ENCODE data around the gene CPVL. TPM values are rescaled to one million over a fixed set of nuclear protein-coding genes. Genes with fewer than 3 reads are reported as not detected.

Gene CPVL
- total RNA-seq, 1 donor from 2014 or later: 86.3 TPM

GRCh38 chr7:29080803-29081202 lies 65.5 kb downstream of the CPVL start:
- DNase-seq: no peak
- Histone ChIP-seq H3K27ac (replicated peaks) (no peak overlapping the region), H3K4me1 (no peaks in the 10 kb centered on the region), H3K9me3 (replicated peaks) (no peaks in the 10 kb centered on the region), H3K4me3 (no peak overlapping the region), H3K27me3 (ENCODE audit: low read depth) (no peaks in the 10 kb centered on the region), H3K36me3 (no peaks in the 10 kb centered on the region)
- intact Hi-C loops (cut with micrococcal nuclease): loop anchor here (10.0 kb wide), 1 partner anchor 76 kb away; no protein-coding TSS in a partner anchor
- TF ChIP-seq CTCF (IDR thresholded peaks at IDR 0.05; ENCODE audit: borderline replicate concordance): no peak

- Histone ChIP-seq H3K27me3 (ENCODE audit: low read depth) (no peaks in the 10 kb centered on the region), H3K4me3 (no peak overlapping the region), H3K9me3 (replicated peaks) (no peaks in the 10 kb centered on the region), H3K4me1 (no peaks in the 10 kb centered on the region), H3K27ac (replicated peaks) (no peak overlapping the region), H3K36me3 (no peaks in the 10 kb centered on the region)
- DNase-seq: no peak
- TF ChIP-seq CTCF (IDR thresholded peaks at IDR 0.05; ENCODE audit: borderline replicate concordance): no peak
- intact Hi-C loops (cut with micrococcal nuclease): no loop called here
Measured at GRCh38 chr7:29078311-29079260, 67.8 kb downstream of the CPVL start.

DNA sequence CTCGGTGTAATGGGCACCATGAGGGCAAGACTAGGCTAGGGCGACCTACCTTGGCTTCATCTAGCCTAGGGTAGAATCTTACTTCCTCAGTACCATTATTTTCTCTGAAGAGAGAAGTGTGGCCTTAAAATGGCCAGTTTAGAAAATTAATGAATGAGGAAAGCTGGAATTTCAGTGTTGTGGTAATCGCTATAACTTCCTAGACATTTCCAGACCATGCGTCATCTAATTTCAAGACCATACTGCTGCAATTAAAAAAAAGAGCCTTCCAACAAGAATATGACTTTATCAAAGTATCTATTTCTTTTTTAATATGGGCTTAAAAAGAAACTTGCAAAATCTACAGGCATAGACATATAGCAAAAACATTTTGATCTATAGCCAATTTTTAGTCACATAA lies 68.5 kb downstream of the CPVL start:
- Histone ChIP-seq H3K27ac (replicated peaks) (no peak overlapping the region), H3K9me3 (replicated peaks) (no peaks in the 10 kb centered on the region), H3K36me3 (no peaks in the 10 kb centered on the region), H3K27me3 (ENCODE audit: low read depth) (no peaks in the 10 kb centered on the region), H3K4me3 (no peak overlapping the region), H3K4me1 (no peaks in the 10 kb centered on the region)
- no peak for DNase-seq
- TF ChIP-seq CTCF (IDR thresholded peaks at IDR 0.05; ENCODE audit: borderline replicate concordance): no peak
- intact Hi-C loops (cut with micrococcal nuclease): no loop called here

- Histone ChIP-seq H3K4me1 (no peaks in the 10 kb centered on the region), H3K9me3 (replicated peaks) (no peaks in the 10 kb centered on the region), H3K27me3 (ENCODE audit: low read depth) (no peaks in the 10 kb centered on the region), H3K36me3 (no peaks in the 10 kb centered on the region), H3K4me3 (no peak overlapping the region), H3K27ac (replicated peaks) (no peak overlapping the region)
- intact Hi-C loops (cut with micrococcal nuclease): no loop called here
- TF ChIP-seq CTCF (IDR thresholded peaks at IDR 0.05; ENCODE audit: borderline replicate concordance): no peak
- no peak for DNase-seq
Measured at GRCh38 chr7:29077176-29077575, 69.2 kb downstream of the CPVL start.

- Histone ChIP-seq H3K36me3 (no peaks in the 10 kb centered on the region), H3K27ac (replicated peaks) (no peak overlapping the region), H3K4me3 (no peak overlapping the region), H3K27me3 (ENCODE audit: low read depth) (no peaks in the 10 kb centered on the region), H3K9me3 (replicated peaks) (no peaks in the 10 kb centered on the region), H3K4me1 (no peaks in the 10 kb centered on the region)
- intact Hi-C loops (cut with micrococcal nuclease): no loop called here
- DNase-seq: no peak
- no peak for TF ChIP-seq CTCF (IDR thresholded peaks at IDR 0.05; ENCODE audit: borderline replicate concordance)
Measured at GRCh38 chr7:29076631-29077030, 69.7 kb downstream of the CPVL start.
